A673 (cell line): ENCODE measurements around the gene ANKRD13D. TPM values are rescaled to one million over a fixed set of nuclear protein-coding genes. Genes with fewer than 3 reads are reported as not detected.

Source experiments
- BruUV-seq: library from RNA; stranded (reverse); fragments of 400-500 nt; replicated peaks from 2 replicates; lab custom pipeline; 2021; lab: Mats Ljungman, UMichigan
- CTCF ChIA-PET: fragments of 300-600 bp; sonication (Branson Sonifier 250); formaldehyde crosslinking; loops from one replicate; lab custom pipeline; 2022; ENCODE audit warnings: antibody characterized with exemption; lab: Charles Lee
- POLR2A ChIA-PET: fragments of 300-600 bp; sonication (Branson Sonifier 250); formaldehyde crosslinking; loops from one replicate; lab custom pipeline; 2022; ENCODE audit warnings: antibody characterized with exemption; ENCODE audit not compliant: low non-redundant PET; lab: Charles Lee
- DNase-seq: peaks from one replicate; pipeline ENCODE4 v3.0.0-alpha.2; 2015; ENCODE audit warnings: low spot score
- H3K27ac ChIP-seq: fragments of 200-600 bp; sonication (generic); 2 replicates; pipeline ENCODE4 v1.5.1; 2016; ENCODE audit warnings: mixed run types, low read depth, mild to moderate bottlenecking, mixed read lengths, antibody characterized with exemption, low read length; ENCODE audit not compliant: poor library complexity, severe bottlenecking
- H3K27me3 ChIP-seq: fragments of 200-600 bp; sonication (generic); replicated peaks from 2 replicates; pipeline ENCODE4 v1.6.1; 2017; ENCODE audit warnings: mixed run types, low read depth, mild to moderate bottlenecking, mixed read lengths, antibody characterized with exemption, low read length; ENCODE audit not compliant: insufficient read depth, poor library complexity
- H3K36me3 ChIP-seq: fragments of 200-600 bp; sonication (generic); 2 replicates; pipeline ENCODE4 v1.6.1; 2016; ENCODE audit warnings: mixed run types, mild to moderate bottlenecking, mixed read lengths, antibody characterized with exemption, low read length; ENCODE audit not compliant: insufficient read depth, poor library complexity, severe bottlenecking
- H3K4me1 ChIP-seq: fragments of 200-600 bp; sonication (generic); 2 replicates; pipeline ENCODE4 v1.6.1; 2017; ENCODE audit warnings: mixed run types, mild to moderate bottlenecking, mixed read lengths, antibody characterized with exemption, low read length; ENCODE audit not compliant: insufficient read depth, poor library complexity, severe bottlenecking
- H3K4me3 ChIP-seq: fragments of 200-600 bp; sonication (generic); 2 replicates; pipeline ENCODE4 v1.5.1; 2016; ENCODE audit warnings: low read depth, mixed run types, mild to moderate bottlenecking, mixed read lengths, low read length; ENCODE audit not compliant: poor library complexity, severe bottlenecking
- H3K9me3 ChIP-seq: fragments of 200-600 bp; sonication (generic); 2 replicates; pipeline ENCODE4 v1.6.1; 2016; ENCODE audit warnings: mixed run types, low read depth, mild to moderate bottlenecking, mixed read lengths, antibody characterized with exemption, low read length; ENCODE audit not compliant: poor library complexity, severe bottlenecking
- EZH2 ChIP-seq: fragments of 200-600 bp; sonication (generic); IDR thresholded peaks from 2 replicates; pipeline ENCODE4 v1.6.1; 2017; ENCODE audit warnings: borderline replicate concordance, low read depth, mild to moderate bottlenecking, mixed read lengths, antibody characterized with exemption, low read length; ENCODE audit not compliant: poor library complexity, severe bottlenecking
- intact Hi-C: fragments of 100-400 bp; cut with micrococcal nuclease; formaldehyde crosslinking; loops from one replicate; pipeline ENCODE4 v1.10.0; 2022; ENCODE audit not compliant: unreplicated experiment
- total RNA-seq: library from RNA; stranded (reverse); gene quantifications from 2 replicates; pipeline ENCODE4 v1.2.3, GENCODE V29; 2021
- TF ChIP-seq, protein P1 (sequence below): fragments of 300-800, 200-600 bp; sonication (generic); conservative IDR thresholded peaks from 2 replicates; pipeline ENCODE4 v1.5.1; 2017; ENCODE audit warnings: low read depth, mild to moderate bottlenecking, antibody characterized with exemption, low read length, moderate library complexity, mixed read lengths

Gene ANKRD13D
- total RNA-seq, 1 experiment from 2014 or later = 101 TPM

DNA sequence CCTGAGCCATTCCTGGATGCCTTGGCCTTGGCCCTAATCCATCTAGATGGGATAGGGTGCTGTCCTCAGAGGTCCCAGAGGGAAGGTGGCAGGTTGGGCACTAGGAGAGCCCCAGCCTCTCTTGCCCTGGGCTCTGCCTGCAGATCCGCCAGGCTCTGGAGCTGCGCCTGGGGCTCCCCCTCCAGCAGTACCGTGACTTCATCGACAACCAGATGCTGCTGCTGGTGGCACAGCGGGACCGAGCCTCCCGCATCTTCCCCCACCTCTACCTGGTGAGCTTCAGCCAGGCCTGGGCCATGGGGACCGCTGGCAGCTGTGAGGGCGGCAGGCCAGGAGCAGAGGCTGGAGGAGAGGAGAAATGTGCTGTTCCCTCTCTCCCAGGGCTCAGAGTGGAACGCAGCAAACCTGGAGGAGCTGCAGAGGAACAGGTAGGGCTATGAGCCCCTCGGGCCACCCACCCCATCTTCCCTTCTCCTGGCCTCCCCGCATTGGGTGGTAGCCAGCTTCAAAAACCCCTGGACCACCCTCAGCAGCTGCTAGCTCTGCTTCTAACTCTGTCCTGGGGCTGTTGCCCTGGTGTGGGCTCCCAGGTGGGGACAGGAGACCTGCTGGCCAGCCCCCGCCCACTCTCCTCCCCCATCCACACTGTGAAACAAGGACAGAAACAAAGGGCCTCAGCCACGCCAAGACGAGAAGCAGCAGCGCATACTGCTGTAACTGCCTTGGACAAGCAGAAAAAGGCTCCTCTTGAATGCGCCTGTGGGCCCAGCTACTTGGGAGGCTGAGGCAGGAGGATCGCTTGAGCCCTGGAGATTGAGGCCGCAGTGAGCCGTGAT is 19.1 kb downstream of the ANKRD13D start:
- POLR2A ChIA-PET = no interaction called here
- H3K27ac ChIP-seq = no peak overlapping the region
- TF ChIP-seq, protein P1, sequence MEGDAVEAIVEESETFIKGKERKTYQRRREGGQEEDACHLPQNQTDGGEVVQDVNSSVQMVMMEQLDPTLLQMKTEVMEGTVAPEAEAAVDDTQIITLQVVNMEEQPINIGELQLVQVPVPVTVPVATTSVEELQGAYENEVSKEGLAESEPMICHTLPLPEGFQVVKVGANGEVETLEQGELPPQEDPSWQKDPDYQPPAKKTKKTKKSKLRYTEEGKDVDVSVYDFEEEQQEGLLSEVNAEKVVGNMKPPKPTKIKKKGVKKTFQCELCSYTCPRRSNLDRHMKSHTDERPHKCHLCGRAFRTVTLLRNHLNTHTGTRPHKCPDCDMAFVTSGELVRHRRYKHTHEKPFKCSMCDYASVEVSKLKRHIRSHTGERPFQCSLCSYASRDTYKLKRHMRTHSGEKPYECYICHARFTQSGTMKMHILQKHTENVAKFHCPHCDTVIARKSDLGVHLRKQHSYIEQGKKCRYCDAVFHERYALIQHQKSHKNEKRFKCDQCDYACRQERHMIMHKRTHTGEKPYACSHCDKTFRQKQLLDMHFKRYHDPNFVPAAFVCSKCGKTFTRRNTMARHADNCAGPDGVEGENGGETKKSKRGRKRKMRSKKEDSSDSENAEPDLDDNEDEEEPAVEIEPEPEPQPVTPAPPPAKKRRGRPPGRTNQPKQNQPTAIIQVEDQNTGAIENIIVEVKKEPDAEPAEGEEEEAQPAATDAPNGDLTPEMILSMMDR = no peak
- no peak for TF ChIP-seq EZH2
- intact Hi-C loops = no loop called here
- no peaks in the 10 kb centered on the region for H3K27me3 ChIP-seq
- DNase-seq = no peak
- CTCF ChIA-PET = interaction anchor here (0.5 kb wide), 1 partner anchor 31 kb away, joined by 3 read pairs; no protein-coding TSS in a partner anchor
- no peaks in the 10 kb centered on the region for H3K4me1 ChIP-seq
- no peak overlapping the region for H3K4me3 ChIP-seq
- no TSS peak for BruUV-seq
- H3K9me3 ChIP-seq = no peaks in the 10 kb centered on the region
- no peaks in the 10 kb centered on the region for H3K36me3 ChIP-seq

GRCh38 chr11:67309166-67309565 is 20.1 kb downstream of the ANKRD13D start:
- no peak for TF ChIP-seq EZH2
- TF ChIP-seq, protein P1 = no peak
- H3K4me1 ChIP-seq = no peaks in the 10 kb centered on the region
- DNase-seq = no peak
- no peak overlapping the region for H3K4me3 ChIP-seq
- ChIA-PET POLR2A (interaction anchor here (0.5 kb wide), 1 partner anchor 477 kb away, joined by 19 read pairs; no protein-coding TSS in a partner anchor), CTCF (no interaction called here)
- H3K27ac ChIP-seq = no peak overlapping the region
- no peaks in the 10 kb centered on the region for H3K36me3 ChIP-seq
- no peaks in the 10 kb centered on the region for H3K27me3 ChIP-seq
- intact Hi-C loops = no loop called here
- BruUV-seq = no TSS peak
- H3K9me3 ChIP-seq = no peaks in the 10 kb centered on the region

DNA sequence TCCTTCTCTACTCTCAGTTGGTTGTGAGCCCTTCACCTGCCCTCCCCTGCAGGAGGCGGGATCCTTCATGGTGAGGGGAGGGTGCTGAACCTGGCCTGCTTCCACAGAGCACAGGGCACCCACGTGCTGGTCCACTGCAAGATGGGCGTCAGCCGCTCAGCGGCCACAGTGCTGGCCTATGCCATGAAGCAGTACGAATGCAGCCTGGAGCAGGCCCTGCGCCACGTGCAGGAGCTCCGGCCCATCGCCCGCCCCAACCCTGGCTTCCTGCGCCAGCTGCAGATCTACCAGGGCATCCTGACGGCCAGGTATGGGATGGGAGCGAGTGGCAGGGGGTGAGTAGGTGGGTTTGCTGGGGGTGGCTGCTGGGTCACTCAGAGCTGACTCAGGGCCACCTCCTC is 20.6 kb downstream of the ANKRD13D start:
- CTCF ChIA-PET = no interaction called here
- POLR2A ChIA-PET = no interaction called here
- Histone ChIP-seq H3K4me1 (no peaks in the 10 kb centered on the region), H3K4me3 (no peak overlapping the region), H3K27ac (no peak overlapping the region), H3K36me3 (no peaks in the 10 kb centered on the region), H3K9me3 (no peaks in the 10 kb centered on the region), H3K27me3 (no peaks in the 10 kb centered on the region)
- no TSS peak for BruUV-seq
- TF ChIP-seq, protein P1 = no peak
- TF ChIP-seq EZH2 = no peak
- intact Hi-C loops = loop anchor here (10.0 kb wide), 1 partner anchor 255 kb away; the partner anchor contains the start of gene RHOD
- DNase-seq = no peak
